Hepatocyte (in vitro differentiated cells): Measurements from ENCODE around the gene CCDC197.

Experiments
- CTCF ChIP-seq: fragments of 200-600 bp; sonication (generic); IDR thresholded peaks from 2 replicates; pipeline ENCODE4 v1.5.1; 2016; ENCODE audit warnings: antibody characterized with exemption, mild to moderate bottlenecking; ENCODE audit not compliant: poor library complexity
- EZH2 ChIP-seq: fragments of 200-600 bp; sonication (generic); IDR thresholded peaks from 2 replicates; pipeline ENCODE4 v1.6.1; 2016; ENCODE audit warnings: antibody characterized with exemption, mild to moderate bottlenecking, borderline replicate concordance

DNA sequence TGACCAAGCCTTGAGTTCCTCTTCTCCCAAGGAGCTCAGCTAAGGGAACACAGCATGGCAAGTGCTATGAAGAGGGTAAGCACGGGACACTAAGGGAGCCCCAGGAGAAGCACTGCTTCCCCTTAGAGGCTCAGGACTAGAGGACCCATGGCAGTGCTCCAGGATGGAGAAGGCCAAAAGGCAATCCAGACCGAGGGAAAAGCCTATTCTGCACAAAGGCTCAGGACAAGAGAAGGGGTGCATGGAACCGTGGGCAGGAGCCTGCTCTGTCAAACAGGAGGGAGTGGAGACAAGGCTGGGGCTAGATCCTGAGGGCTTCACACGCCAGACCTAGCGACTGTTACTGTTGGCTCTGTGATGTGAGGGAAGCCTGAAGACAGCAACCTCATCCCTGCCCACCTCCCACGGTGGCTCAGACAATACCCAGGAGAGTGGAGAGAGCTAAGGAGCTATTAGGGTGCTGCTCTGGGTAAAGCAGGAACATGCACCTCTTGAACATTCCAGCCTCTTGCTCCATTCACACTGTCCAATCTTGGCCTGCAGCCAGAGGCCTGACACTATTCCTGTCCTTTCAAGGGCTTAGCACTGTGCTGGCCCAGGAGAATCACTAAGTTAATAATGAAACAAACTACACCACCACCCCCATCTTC lies 53.3 kb downstream of the CCDC197 start:
- TF ChIP-seq CTCF (no peak), EZH2 (no peak)
